SJCRH30 (cell line): ENCODE measurements around the gene SVEP1. TPM values are rescaled to one million over a fixed set of nuclear protein-coding genes. Genes with fewer than 3 reads are reported as not detected.

Experiments used
- total RNA-seq: library from RNA; depleted of rRNA; stranded (reverse); fragments of >200 nt; shearing (Covaris generic); gene quantifications from 2 replicates; pipeline ENCODE4 v1.2.3, GENCODE V29; 2014; rRNA removed

Gene SVEP1
- total RNA-seq, 1 experiment from 2014 or later, result 0.18 TPM

Other genes with a start within 250 kb of the SVEP1 start
- not detected in 2 replicates for gene TXNDC8, start 241.9 kb downstream of the SVEP1 start, total RNA-seq
- gene MUSK, start 89.0 kb upstream of the SVEP1 start, total RNA-seq, result 13.6 and 14.1 TPM in 2 replicates